Measurements from ENCODE around the gene NBPF8.
"Not testable (repeated sequence)": the region's sequence is repeated elsewhere in the genome, so short reads cannot be mapped to it uniquely, and the experiment has no call there.

NBPF8 gene, protein sequence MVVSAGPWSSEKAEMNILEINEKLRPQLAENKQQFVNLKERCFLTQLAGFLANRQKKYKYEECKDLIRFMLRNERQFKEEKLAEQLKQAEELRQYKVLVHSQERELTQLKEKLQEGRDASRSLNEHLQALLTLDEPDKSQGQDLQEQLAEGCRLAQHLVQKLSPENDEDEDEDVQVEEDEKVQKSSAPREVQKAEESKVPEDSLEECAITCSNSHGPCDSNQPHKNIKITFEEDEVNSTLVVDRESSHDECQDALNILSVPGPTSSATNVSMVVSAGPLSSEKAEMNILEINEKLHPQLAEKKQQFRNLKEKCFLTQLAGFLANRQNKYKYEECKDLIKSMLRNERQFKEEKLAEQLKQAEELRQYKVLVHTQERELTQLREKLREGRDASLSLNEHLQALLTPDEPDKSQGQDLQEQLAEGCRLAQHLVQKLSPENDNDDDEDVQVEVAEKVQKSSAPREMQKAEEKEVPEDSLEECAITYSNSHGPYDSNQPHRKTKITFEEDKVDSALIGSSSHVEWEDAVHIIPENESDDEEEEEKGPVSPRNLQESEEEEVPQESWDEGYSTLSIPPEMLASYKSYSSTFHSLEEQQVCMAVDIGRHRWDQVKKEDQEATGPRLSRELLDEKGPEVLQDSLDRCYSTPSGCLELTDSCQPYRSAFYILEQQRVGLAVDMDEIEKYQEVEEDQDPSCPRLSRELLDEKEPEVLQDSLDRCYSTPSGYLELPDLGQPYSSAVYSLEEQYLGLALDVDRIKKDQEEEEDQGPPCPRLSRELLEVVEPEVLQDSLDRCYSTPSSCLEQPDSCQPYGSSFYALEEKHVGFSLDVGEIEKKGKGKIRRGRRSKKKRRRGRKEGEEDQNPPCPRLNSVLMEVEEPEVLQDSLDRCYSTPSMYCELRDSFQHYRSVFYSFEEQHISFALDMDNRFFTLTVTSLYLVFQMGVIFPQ

DNA sequence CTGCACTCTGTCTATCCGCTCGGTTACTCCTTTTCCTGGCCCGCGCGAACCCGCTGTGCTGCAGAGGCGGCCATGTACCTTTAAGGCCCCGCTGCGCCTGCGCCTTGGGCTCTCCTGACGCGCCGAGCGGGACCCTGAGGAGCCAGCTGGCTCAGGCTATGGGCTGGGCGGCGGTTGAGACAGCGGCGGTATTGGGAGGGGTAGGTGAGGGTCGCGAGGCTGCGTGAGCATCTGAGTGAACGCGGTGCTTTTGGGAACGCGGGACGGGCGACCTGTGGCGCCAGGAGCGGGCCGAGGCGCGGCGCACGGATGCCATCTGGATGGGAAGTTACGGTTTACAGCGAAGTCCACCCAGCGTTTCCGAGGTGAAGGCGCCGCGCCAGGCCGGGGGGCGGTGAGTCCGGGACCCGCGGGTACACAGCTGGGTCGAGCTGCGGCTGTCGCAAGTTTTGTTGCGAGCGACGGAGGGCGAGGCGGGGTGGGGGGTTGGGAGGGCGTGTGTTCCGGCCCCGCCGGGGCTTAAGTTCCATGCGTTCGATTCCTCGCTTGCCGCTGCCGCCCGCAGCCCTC is at the start of gene NBPF8:
Gene NBPF8, plus strand, starts transcription at position 125 of the 570 bp plus-strand sequence. CDS start 21,488 bp downstream, outside the sequence.
- DNase-seq (ENCODE audit: low spot score) = not testable (repeated sequence)

DNA sequence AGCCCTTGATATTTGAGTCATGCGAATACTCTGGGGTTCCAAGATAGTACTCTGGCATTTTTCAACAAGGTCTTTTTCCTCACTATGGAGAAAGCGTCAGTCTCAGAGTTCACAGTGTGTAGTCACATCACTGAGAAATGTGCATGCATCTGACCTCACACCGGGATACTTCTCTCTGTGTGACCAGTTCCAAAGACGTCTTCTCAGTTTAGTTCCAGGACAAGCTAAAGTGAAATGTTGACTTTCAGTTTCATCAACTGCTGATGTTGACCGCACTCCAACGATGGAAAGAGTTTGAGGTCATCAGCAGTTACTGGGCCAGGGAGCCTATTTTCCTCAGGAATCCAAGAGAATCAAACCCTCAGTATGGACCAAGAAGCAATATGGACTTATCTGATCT is 47.1 kb upstream of the NBPF8 start:
- DNase-seq (ENCODE audit: low spot score) = not testable (repeated sequence)

DNA sequence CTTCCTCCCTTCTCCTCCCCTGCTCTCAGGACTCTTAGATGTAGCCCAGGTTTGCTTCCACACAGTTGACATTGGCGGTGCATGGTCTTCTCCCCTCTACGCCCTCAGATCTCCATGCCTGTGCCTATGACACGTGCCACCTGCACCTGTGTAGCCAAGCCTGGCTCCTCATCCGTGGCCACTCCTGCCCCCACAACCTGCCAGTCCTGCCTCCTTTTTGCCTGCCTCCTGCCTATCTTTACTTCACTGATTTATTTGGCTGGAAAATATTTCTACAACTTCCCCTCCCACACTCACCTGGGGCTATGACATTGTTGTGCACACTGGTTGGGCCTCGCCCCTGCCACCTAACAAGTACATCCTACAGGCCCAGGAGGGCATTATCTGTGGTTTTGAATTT is 28.2 kb upstream of the NBPF8 start:
- DNase-seq (ENCODE audit: low spot score) = not testable (repeated sequence)

DNA sequence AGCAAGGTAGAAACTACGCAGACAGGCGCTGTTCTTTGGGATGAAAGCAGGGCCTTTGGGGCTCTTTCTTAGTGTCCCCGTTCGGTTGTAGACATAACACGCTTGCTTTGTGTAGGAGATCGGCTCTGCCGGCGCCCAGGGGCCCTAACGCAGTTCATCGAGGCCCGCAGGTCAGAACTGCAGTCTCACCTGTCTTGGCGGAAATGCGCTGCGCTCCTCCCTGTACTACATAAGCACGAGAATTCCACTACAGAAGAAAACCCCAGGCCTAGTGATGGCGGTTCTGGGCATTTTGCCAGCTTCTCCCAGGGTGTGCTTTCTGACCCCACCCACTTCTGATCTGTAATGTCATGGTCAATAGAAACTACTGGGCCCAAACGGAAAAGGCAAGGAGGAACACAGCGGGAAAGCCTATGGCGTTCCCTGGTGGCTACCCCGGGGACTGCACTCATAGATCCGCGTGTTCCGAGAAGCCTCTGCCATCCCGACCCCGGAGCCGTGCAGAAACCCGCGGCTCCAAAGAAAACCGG is 26.2 kb upstream of the NBPF8 start:
- peak; percentile 17 for DNase-seq (ENCODE audit: low spot score)

DNA sequence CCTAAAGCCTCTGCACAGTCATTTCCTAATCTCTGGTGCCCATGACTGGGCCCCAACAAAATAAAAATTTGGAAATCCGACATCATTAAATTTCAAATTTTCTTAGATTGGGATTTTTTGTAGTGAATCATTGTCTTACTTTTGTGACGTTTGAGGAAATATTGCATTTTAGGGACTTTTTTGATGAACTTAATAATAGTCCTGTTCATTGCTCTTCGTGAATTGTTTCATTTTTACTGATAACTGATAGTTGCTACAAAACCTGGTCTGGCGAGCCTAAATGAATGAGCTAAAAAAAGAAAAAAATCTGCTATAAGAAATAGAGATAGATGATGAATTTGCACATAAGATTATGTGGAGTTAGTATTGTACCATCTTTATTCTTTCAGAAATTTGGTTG is 23.5 kb upstream of the NBPF8 start:
- not testable (repeated sequence) for DNase-seq (ENCODE audit: low spot score)

DNA sequence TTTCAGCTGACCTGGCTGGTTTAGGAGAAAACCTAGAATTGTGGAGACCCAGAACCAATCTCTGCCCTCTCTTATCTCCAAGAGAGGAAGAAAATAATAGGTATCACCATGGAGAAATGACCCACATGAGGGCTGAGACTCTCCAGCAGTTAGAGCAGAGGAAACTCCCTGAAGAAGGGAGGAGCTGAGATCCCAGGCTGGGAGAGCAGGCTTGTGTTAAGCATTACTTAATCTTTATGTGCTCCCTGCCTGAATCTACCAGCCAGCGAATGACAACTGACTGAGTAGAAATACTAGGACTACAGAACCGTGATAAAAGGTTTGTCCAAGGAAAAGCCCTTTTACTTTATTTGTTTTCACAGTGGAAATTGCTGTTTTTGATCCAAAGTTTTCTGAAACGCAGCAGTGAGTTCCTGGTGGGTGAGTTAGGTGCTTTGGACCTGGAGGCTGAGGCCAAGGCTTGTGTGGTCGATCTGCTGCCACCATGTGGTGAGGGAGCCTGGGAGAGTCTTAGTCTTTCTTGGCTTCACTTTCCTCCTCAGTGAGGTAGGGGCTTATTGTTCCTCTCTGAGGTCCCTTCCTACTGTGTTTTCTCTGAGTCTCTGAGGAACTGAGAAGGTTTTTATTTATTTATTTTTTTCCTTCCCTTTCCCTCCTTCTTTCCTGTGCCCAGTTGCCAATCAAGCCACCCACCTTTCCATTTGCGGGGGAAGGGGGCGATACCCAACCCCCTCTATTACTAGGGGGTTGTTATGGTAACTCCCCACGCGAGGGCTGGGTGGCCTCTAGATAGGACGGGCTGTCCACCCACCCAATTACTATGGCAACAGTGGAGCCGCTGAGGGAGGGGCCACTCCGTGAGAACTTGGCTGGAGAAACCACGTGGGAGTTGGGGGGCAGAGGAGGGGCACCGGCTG is 21.3 kb upstream of the NBPF8 start:
- not testable (repeated sequence) for DNase-seq (ENCODE audit: low spot score)

DNA sequence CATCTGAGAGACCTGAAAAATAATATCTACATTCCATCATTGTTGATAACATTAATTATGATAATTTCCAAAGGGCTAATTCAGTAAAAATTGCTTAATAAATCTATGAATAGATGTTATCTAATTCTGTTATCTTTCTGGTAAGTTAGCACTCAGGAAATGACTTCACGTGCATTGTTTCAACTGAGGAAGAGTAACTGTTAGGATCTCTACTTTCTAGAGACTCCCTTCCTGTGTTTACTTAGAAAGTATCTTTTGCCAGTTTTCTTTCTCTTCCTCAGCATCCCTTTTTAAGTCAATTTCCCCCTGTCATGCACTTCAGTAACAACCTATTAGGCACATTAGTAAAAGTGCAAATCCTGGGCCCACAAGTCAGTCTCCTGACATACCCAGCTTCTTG is 9.5 kb upstream of the NBPF8 start:
- not testable (repeated sequence) for DNase-seq (ENCODE audit: low spot score)

DNA sequence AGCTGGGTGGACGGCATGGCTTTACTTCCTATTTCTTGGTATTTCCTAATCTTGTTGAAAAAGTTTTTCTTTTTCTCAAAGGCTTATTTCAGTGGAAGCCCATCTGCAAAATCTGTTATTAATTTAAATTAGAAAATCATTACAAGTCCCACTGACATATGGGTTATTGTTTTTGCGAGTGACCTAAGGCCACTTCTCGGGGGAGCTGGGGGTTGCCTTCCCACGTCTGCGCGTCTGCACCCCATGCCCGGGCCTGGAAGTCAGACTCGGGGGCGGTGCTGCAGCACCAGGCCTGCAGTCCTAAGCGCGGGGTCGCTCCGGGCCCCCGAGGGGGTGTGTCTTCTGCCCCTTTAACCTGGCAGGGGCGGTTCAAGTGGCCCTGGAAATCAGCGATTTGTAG is 384 bp upstream of the NBPF8 start:
- DNase-seq (ENCODE audit: low spot score) = not testable (repeated sequence)

DNA sequence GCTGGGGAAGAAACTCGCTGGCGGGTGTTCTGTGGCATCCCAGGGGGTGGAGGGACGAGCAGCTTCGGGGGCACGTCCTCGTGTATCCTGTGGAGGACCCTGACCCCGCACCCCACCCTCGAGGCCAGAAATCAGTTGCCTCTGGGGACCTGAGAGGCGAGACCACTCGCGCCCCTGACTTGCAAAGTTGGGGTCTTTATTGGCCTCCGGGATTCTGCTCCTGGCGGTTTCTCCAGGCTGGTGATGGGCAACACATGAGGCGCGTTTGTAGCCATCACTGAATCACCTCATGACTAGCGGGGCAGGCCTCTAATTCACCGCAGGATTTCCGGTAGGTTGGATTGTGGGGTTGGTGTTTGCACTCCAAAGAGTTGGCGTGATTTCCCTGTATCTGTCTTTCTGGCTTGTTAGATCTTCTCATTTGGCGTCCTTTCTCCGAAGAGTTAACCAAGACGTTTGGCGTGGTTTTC is 692 bp downstream of the NBPF8 start:
- not testable (repeated sequence) for DNase-seq (ENCODE audit: low spot score)

DNA sequence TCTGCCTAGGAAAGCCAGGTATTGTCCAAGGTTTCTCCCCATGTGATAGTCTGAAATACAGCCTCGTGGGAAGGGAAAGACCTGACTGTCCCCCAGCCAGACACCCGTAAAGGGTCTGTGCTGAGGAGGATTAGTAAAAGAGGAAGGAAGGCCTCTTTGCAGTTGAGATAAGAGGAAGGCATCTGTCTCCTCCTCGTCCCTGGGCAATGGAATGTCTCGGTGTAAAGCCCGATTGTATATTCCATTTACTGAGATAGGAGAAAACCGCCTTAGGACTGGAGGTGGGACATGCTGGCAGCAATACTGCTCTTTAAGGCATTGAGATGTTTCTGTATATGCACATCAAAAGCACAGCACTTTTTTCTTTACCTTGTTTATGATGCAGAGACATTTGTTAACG is 10.2 kb downstream of the NBPF8 start:
- DNase-seq (ENCODE audit: low spot score) = not testable (repeated sequence)

DNA sequence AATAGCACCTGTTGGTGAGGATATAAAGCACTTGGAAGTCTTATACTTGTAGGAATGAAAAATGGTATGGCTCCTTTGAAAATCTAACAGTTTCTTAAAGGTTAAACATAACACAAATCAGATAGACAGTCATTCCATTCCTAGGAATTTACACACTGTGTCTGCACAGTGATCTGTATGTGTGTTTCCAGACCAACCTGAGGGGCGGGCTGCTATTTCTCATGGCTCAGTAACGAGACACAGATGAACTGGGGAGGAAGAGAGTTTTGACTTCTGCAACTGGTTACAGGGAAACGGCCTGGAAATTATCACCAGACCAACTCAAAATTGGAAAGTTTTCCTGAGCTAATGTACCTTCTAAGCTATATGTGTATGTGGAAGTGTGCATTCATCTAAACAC is 16.8 kb downstream of the NBPF8 start:
- DNase-seq (ENCODE audit: low spot score) = not testable (repeated sequence)

DNA sequence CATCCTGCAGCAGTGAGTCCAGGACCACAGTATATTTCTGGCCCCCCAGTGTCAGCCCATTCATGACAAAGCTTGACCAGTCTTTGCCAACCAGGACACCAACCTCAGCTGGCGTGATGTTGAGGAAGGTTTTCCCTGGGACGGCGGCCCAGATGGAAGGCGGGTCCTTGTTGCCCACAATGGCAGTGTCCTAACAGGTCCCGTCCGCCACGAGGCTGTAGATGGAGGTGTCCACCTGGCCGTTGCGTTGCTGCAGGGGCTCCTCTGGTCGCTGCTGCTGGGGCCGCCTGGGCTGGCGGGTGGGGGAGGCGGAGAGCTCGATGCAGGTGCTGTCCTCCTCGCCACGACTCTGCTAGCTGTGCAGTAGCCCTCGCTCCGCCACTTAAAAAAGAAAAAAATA is 19.0 kb downstream of the NBPF8 start:
- DNase-seq (ENCODE audit: low spot score) = not testable (repeated sequence)

DNA sequence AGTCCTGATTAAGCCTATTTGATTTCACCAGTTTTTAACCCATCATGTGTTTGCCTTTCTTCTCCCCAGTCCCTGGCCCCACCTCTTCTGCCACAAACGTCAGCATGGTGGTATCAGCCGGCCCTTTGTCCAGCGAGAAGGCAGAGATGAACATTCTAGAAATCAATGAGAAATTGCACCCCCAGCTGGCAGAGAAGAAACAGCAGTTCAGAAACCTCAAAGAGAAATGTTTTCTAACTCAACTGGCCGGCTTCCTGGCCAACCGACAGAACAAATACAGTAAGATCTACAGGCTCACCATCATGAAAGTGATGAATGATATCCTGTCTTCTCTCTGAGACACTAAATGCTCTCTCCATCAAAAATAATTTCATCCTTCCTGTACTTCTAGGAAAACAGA is 34.3 kb downstream of the NBPF8 start:
- DNase-seq (ENCODE audit: low spot score) = not testable (repeated sequence)

All from putamen (tissue), 1 donor.